ENCODE data around the gene FXYD7.

- TF ChIP-seq, protein P1, sequence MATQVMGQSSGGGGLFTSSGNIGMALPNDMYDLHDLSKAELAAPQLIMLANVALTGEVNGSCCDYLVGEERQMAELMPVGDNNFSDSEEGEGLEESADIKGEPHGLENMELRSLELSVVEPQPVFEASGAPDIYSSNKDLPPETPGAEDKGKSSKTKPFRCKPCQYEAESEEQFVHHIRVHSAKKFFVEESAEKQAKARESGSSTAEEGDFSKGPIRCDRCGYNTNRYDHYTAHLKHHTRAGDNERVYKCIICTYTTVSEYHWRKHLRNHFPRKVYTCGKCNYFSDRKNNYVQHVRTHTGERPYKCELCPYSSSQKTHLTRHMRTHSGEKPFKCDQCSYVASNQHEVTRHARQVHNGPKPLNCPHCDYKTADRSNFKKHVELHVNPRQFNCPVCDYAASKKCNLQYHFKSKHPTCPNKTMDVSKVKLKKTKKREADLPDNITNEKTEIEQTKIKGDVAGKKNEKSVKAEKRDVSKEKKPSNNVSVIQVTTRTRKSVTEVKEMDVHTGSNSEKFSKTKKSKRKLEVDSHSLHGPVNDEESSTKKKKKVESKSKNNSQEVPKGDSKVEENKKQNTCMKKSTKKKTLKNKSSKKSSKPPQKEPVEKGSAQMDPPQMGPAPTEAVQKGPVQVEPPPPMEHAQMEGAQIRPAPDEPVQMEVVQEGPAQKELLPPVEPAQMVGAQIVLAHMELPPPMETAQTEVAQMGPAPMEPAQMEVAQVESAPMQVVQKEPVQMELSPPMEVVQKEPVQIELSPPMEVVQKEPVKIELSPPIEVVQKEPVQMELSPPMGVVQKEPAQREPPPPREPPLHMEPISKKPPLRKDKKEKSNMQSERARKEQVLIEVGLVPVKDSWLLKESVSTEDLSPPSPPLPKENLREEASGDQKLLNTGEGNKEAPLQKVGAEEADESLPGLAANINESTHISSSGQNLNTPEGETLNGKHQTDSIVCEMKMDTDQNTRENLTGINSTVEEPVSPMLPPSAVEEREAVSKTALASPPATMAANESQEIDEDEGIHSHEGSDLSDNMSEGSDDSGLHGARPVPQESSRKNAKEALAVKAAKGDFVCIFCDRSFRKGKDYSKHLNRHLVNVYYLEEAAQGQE (IDR thresholded peaks at IDR 0.05; ENCODE audit: insufficient read depth in 1 of 2, low read depth in 2 of 2, low read length in 2 of 2) = no peak
- no peak for TF ChIP-seq POLR2AphosphoS5 (IDR thresholded peaks at IDR 0.05; ENCODE audit: low read depth, low read length)
These were observed 38.0 kb upstream of the FXYD7 start for GRCh38 chr19:35105047-35105410.
